CD4-positive, alpha-beta T cell treated with Interleukin-1 beta for 1 hour (primary cell): ENCODE results near the gene OR10R2.
"Not testable (repeated sequence)": the region's sequence is repeated elsewhere in the genome, so short reads cannot be mapped to it uniquely, and the experiment has no call there.

ENCODE experiments used
- DNase-seq, 2 donors: peaks; one replicate each; pipeline ENCODE4 v3.0.0-alpha.2; 2020 to 2022

OR10R2 gene

GRCh38 chr1:158471920-158472319, at the start of gene OR10R2:
TSS of gene OR10R2 (plus strand) at chr1:158472220. CDS start at chr1:158472326, 106 bp downstream.
- no peak for DNase-seq

- DNase-seq = no peak
Measured at GRCh38 chr1:158425027-158425426, 47.0 kb upstream of the OR10R2 start.

DNA sequence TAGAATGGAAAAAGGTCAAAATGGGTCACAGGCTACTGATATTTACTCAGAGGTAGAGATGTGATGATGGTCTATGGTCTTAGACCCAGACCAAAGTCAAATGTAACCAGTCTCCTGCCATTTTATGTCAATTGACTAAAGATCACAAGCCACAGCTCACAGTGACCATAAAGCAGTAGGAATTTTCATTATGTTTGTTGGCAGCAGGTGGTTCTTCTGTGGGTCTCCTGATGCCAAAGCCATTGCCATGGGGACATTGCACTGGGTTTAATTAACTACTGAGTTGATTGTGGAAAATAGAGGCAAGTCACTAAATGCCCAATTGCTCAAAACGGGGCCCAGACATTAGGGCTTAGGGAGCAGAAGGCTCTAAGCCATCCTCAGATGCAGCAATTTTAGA, 45.9 kb upstream of the OR10R2 start, which contains the start of gene OR10K2:
OR10K2 (minus strand) TSS at position 101 of the 400 bp plus-strand sequence. CDS start 5,371 bp downstream, outside the sequence.
- no peak for DNase-seq

GRCh38 chr1:158430163-158430562, 41.9 kb upstream of the OR10R2 start:
- not testable (repeated sequence) for DNase-seq

DNA sequence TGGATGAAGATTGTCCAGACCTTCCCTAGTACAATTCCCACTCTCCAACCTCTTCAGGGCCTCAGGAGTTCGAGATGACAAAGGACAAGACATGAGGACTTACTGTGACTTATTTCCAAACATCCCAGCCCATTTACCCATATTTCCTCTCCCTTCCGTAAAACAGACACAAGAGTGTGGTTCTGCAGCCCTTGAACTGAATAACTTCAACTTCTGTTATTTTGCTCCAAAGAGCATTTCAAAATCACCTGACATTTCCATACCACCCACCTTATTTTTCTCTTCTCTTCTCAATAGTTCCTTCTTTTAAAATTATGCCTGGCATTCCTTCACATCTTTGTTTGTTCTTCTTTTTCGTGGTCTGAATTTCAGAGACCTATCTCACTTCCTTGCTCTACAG, 37.3 kb upstream of the OR10R2 start:
- DNase-seq = no peak

GRCh38 chr1:158445376-158445775, 26.6 kb upstream of the OR10R2 start:
- DNase-seq = no peak

GRCh38 chr1:158454537-158454936, 17.5 kb upstream of the OR10R2 start:
- no peak for DNase-seq

DNA sequence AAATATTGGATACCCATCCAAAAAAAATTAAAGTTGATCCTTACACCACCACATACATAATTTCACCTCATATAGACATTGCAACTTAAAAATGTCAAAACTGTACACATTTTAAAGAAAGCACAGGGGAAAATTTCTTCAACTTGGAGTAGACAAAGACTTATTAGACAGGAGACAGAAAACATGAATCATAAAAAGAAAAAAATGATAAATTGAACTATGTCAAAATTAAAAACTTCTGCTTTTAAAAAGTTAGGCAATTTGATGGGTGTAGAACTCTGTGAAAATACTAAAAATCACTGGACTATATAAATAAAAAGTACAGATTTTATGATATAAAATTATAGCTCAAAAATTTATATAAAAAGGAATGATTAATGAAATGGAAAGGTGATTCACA, 14.8 kb upstream of the OR10R2 start:
- DNase-seq = no peak

- DNase-seq = no peak
Measured at GRCh38 chr1:158458263-158458662, 13.8 kb upstream of the OR10R2 start.

GRCh38 chr1:158461534-158461933, 10.5 kb upstream of the OR10R2 start, which contains the start of gene OR10K1:
TSS of gene OR10K1 (plus strand) at chr1:158461834. CDS start at chr1:158465562, 3,728 bp downstream.
- no peak for DNase-seq

- no peak for DNase-seq
Measured at GRCh38 chr1:158485455-158485854, 13.4 kb downstream of the OR10R2 start.

DNA sequence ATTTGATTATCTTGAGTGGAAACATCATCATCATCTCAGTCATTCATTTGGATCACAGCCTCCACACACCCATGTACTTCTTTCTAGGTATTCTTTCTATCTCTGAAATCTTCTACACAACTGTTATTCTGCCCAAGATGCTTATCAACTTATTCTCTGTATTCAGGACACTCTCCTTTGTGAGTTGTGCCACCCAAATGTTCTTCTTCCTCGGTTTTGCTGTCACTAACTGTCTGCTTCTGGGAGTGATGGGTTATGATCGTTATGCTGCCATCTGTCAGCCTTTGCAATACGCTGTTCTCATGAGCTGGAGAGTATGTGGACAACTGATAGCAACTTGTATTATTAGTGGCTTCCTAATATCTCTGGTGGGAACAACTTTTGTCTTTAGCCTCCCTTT, 19.3 kb downstream of the OR10R2 start:
- DNase-seq = no peak

GRCh38 chr1:158493054-158493453, 21.0 kb downstream of the OR10R2 start:
- no peak for DNase-seq

DNA sequence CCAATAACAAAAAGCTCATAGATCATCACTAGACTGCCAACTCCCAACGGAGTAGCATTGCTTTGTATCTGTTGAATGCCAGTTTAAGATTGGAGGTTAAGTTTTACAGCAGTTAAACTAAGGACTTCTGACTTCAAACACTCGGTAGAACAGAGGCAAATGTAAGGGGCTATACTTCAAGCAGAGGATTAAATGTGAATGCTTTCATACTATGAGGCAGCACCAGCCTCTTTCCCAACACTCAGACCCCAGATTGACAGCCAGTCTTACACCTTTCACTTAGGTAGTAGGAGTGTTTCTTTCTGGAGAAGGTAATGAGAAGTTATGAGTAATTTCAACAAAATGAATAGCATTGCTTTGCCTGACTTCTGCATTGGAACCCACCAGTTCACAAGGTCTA, 22.8 kb downstream of the OR10R2 start:
- DNase-seq = no peak

DNA sequence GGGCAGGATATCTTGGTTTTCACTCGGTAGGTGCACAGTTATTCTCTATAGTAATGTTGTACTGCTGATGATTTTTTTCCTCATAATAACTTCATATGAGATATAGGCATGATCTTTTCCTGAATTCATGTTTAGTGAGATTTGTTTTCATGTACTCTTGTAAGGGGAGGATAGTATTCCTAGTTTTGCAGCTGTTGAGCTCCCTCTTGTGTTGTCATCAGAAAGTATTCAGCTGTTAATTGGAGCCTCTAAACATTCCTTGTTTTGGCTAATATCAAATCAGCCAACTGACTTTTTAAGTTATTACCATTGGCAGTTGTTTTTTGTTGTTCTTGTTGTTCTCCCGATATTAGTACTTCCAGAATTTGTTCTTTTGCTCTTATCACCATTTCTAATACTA, 24.4 kb downstream of the OR10R2 start:
- DNase-seq = no peak

- peak; percentile 46 to 51 for DNase-seq
Measured at GRCh38 chr1:158506369-158506987, 34.5 kb downstream of the OR10R2 start.

DNA sequence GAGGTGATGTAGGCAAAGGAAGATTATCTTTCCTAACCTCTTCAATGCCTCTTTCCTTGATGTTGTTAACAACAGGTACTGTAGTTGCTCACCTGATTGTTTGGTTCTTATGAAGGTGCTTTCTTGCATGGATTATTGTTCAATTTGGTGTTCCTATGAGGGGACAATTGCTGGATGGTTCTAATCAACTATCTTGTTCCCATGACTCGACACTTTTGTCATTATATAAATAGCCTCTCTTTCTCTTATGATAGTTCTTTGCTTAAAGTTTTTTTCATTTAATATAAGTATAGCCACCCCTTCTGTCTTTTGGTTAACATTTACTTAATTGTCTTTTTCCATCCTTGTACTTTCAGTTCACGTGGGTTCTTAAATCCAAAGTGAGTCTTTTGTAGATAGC, 35.5 kb downstream of the OR10R2 start:
- no peak for DNase-seq

- no peak for DNase-seq
Measured at GRCh38 chr1:158509471-158510156, 37.6 kb downstream of the OR10R2 start.

- no peak for DNase-seq
Measured at GRCh38 chr1:158516966-158517365, 44.9 kb downstream of the OR10R2 start.

DNA sequence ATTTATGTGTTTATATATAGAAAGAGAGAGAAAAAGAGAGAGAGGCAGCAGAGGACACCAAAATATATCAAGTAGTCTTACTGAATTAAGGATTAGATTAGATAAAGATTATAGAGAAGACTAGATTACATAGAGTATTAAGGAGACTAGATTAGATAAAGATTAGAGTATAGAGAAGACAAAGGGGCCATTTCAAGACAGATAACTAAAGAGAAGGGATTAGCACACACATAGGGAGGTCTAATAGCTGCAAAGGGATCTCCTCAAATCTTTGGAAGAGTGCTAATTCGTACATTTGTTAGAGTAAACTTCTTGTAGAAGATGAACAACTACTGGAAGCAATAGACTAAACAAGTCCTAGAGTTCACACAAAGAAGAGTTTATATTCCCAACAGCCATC, 48.0 kb downstream of the OR10R2 start:
- DNase-seq = no peak

DNA sequence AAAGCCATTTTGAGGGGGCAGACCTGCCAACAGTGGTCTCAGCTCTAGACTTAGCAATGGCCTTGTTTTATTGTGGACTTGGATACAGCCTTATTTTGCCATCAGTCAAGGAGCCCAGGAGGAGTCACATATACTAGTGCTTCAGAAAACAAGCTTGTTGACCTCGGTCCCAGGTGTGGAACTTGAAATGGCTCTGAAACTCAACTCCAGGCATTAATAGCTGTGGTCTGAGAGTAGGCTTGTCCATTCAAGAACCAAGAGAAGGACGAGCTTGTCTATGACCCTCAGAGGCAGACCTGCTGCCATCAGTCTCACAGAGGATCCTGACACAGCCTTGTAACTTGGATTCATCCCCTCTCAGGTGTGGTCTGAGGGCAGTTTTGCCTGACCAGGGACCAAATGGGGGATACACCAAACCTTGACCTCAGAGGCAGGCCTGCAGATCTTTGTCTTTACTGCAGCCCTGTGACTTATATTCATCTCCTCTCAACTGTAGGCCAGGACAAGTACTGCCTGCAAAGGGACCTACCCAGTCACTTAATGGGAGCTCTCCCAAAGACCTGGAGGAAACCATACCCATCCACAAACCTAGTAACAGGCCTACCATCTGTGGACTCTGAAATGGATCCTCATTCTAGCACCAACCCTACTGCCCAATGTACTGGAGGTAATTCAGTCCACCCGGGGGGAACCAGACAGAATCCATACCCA, 49.1 kb downstream of the OR10R2 start:
- no peak for DNase-seq

DNA sequence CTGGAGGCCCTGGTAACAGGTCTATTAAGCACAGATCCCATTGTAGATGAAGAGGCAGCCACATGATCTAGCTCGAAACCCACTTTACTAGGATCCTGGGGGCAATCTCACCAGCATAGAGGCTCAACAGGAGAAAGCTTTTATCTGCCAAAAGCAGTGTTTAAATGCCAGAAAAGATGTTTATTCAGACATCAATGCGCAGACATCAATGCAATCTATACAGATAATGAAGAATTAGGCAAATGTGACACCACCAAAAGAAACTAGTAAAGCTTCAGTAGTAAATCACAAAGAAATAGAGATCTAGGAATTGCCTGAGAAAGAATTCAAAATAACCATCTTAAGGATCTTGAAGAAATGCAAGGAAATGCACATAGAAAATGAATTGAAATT, 49.6 kb downstream of the OR10R2 start:
- no peak for DNase-seq

- peak in 1 of 2 donors; percentile 6 for DNase-seq
Measured at GRCh38 chr1:158527190-158527815, 55.3 kb downstream of the OR10R2 start.
